ENCODE data around the gene SLC2A6.

SLC2A6 gene

GRCh38 chr9:133427658-133428348, 51.1 kb downstream of the SLC2A6 start:
- TF ChIP-seq CTCF (IDR thresholded peaks at IDR 0.05; ENCODE audit: insufficient read depth, low read length, poor library complexity, severe bottlenecking) = no peak
- H3K27me3 ChIP-seq (replicated peaks; ENCODE audit: control insufficient read depth, insufficient read depth, low read length) = peaks cover 2% of the 10 kb centered on the region; the same call in 1 of the 2 replicates
- DNase-seq (ENCODE audit: extremely low read depth, insufficient read length) = no peak
- H3K36me3 ChIP-seq (ENCODE audit: control insufficient read depth, insufficient read depth, low read length) = no peaks in the 10 kb centered on the region
- H3K4me3 ChIP-seq (replicated peaks; ENCODE audit: low read depth, low read length) = no peak overlapping the region

- H3K4me3 ChIP-seq (replicated peaks; ENCODE audit: low read depth, low read length) = no peak overlapping the region
- TF ChIP-seq CTCF (IDR thresholded peaks at IDR 0.05; ENCODE audit: insufficient read depth, low read length, poor library complexity, severe bottlenecking) = no peak
- H3K36me3 ChIP-seq (ENCODE audit: control insufficient read depth, insufficient read depth, low read length) = no peaks in the 10 kb centered on the region
- no peak for DNase-seq (ENCODE audit: extremely low read depth, insufficient read length)
- H3K27me3 ChIP-seq (replicated peaks; ENCODE audit: control insufficient read depth, insufficient read depth, low read length) = peaks cover 2% of the 10 kb centered on the region; the same call in 1 of the 2 replicates
Observed at GRCh38 chr9:133426011-133426410, 52.9 kb downstream of the SLC2A6 start.

GRCh38 chr9:133425049-133425632, 53.8 kb downstream of the SLC2A6 start:
- DNase-seq (ENCODE audit: extremely low read depth, insufficient read length) = no peak
- Histone ChIP-seq H3K36me3 (ENCODE audit: control insufficient read depth, insufficient read depth, low read length) (no peaks in the 10 kb centered on the region), H3K27me3 (replicated peaks; ENCODE audit: control insufficient read depth, insufficient read depth, low read length) (peaks cover 2% of the 10 kb centered on the region; the same call in 1 of the 2 replicates), H3K4me3 (replicated peaks; ENCODE audit: low read depth, low read length) (no peak overlapping the region)
- TF ChIP-seq CTCF (IDR thresholded peaks at IDR 0.05; ENCODE audit: insufficient read depth, low read length, poor library complexity, severe bottlenecking) = no peak

- no peak overlapping the region for H3K4me3 ChIP-seq (replicated peaks; ENCODE audit: low read depth, low read length)
- DNase-seq (ENCODE audit: extremely low read depth, insufficient read length) = no peak
- no peak for TF ChIP-seq CTCF (IDR thresholded peaks at IDR 0.05; ENCODE audit: insufficient read depth, low read length, poor library complexity, severe bottlenecking)
- H3K27me3 ChIP-seq (replicated peaks; ENCODE audit: control insufficient read depth, insufficient read depth, low read length) = peaks cover 2% of the 10 kb centered on the region; the same call in 1 of the 2 replicates
- H3K36me3 ChIP-seq (ENCODE audit: control insufficient read depth, insufficient read depth, low read length) = no peaks in the 10 kb centered on the region; the same call in 1 of the 2 replicates
Observed at GRCh38 chr9:133424187-133424586, 54.7 kb downstream of the SLC2A6 start.

- Histone ChIP-seq H3K4me3 (replicated peaks; ENCODE audit: low read depth, low read length) (no peak overlapping the region), H3K36me3 (ENCODE audit: control insufficient read depth, insufficient read depth, low read length) (no peaks in the 10 kb centered on the region; the same call in 1 of the 2 replicates), H3K27me3 (replicated peaks; ENCODE audit: control insufficient read depth, insufficient read depth, low read length) (peaks cover 2% of the 10 kb centered on the region; the same call in 1 of the 2 replicates)
- no peak for TF ChIP-seq CTCF (IDR thresholded peaks at IDR 0.05; ENCODE audit: insufficient read depth, low read length, poor library complexity, severe bottlenecking)
- DNase-seq (ENCODE audit: extremely low read depth, insufficient read length) = no peak
Observed at GRCh38 chr9:133423216-133423615, 55.7 kb downstream of the SLC2A6 start.
